H1 (cell line): ENCODE data around the gene VWF. TPM values are rescaled to one million over a fixed set of nuclear protein-coding genes. Genes with fewer than 3 reads are reported as not detected.
A peak's percentile ranks its signal among the peaks of the same experiment; 100 is the strongest.

Experiments
- CTCF ChIA-PET: fragments of 300-600 bp; sonication (Branson Sonifier 250); formaldehyde crosslinking; loops from one replicate; lab custom pipeline; 2021; ENCODE audit not compliant: partially characterized antibody; lab: Charles Lee
- POLR2A ChIA-PET: fragments of 300-600 bp; sonication (Branson Sonifier 250); formaldehyde crosslinking; loops from one replicate; lab custom pipeline; 2021; ENCODE audit warnings: inconsistent platforms; ENCODE audit not compliant: partially characterized antibody; lab: Charles Lee
- DNase-seq, 2 experiments: peaks; one replicate each; pipeline versions ENCODE4 v3.0.0 to v3.0.0-alpha.2; 2010 to 2022; ENCODE audit warnings: low spot score in 2 of 2, low read depth in 1 of 2, mixed read lengths in 1 of 2
- FAIRE-seq: peaks from 2 replicates; lab custom pipeline; 2011; peaks lifted over from hg19 to GRCh38; lab: Jason Lieb, UNC
- H2AFZ ChIP-seq: 2 replicates; pipeline ENCODE4 v1.8.1; 2012; ENCODE audit warnings: low read length, inconsistent platforms
- H2AK5ac ChIP-seq: 2 replicates; pipeline ENCODE4 v1.6.1; 2013; ENCODE audit warnings: low read depth, low read length
- H2BK120ac ChIP-seq: replicated peaks from 2 replicates; pipeline ENCODE3; 2013; ENCODE audit warnings: low read depth, low read length, inconsistent platforms
- H2BK12ac ChIP-seq: 2 replicates; pipeline ENCODE4 v1.6.1; 2013; ENCODE audit warnings: low read depth, low read length
- H2BK15ac ChIP-seq: 2 replicates; pipeline ENCODE4 v1.6.1; 2013; ENCODE audit warnings: low read length
- H2BK20ac ChIP-seq: 2 replicates; pipeline ENCODE4 v1.6.1; 2013; ENCODE audit warnings: low read length
- H2BK5ac ChIP-seq: 2 replicates; pipeline ENCODE4 v1.6.1; 2013; ENCODE audit warnings: low read depth, low read length
- H3K14ac ChIP-seq: 2 replicates; pipeline ENCODE4 v1.6.1; 2013; ENCODE audit warnings: inconsistent platforms; ENCODE audit not compliant: insufficient read length
- H3K18ac ChIP-seq: 2 replicates; pipeline ENCODE4 v1.6.1; 2013; ENCODE audit warnings: low read length; ENCODE audit errors: extremely low read depth
- H3K23ac ChIP-seq: 2 replicates; pipeline ENCODE4 v1.6.1; 2013; ENCODE audit warnings: inconsistent platforms; ENCODE audit not compliant: insufficient read length
- H3K23me2 ChIP-seq: 2 replicates; pipeline ENCODE4 v1.6.1; 2013; ENCODE audit warnings: low read depth, low read length
- H3K27ac ChIP-seq: 2 replicates; pipeline ENCODE4 v1.6.1; 2011; ENCODE audit warnings: low read depth, low read length, inconsistent platforms
- H3K27me3 ChIP-seq, 4 experiments: replicated peaks in 1 of 4; 1 replicate in 1 of 4; 2 replicates in 3 of 4; pipeline versions ENCODE4 v1.6.1 to v1.8.1; 2011 to 2013; ENCODE audit warnings: low read length in 3 of 4, mild to moderate bottlenecking in 3 of 4, inconsistent platforms in 2 of 4, mixed read lengths in 2 of 4, moderate library complexity in 1 of 4; ENCODE audit not compliant: control insufficient read depth in 3 of 4, insufficient read depth in 3 of 4; ENCODE audit errors: extremely low read depth in 1 of 4
- H3K36me3 ChIP-seq, 4 experiments: 2 replicates each; pipeline versions ENCODE4 v1.6.1 to v1.8.1; 2011 to 2013; ENCODE audit warnings: mild to moderate bottlenecking in 4 of 4, low read length in 3 of 4, moderate library complexity in 2 of 4, control low read depth in 1 of 4, inconsistent platforms in 1 of 4; ENCODE audit not compliant: insufficient read depth in 4 of 4, control insufficient read depth in 2 of 4
- H3K4ac ChIP-seq: replicated peaks from 2 replicates; pipeline ENCODE3; 2013; ENCODE audit warnings: low read length, low read depth, mixed read lengths, inconsistent platforms; ENCODE audit not compliant: insufficient read length
- H3K4me1 ChIP-seq, 4 experiments: replicated peaks in 1 of 4; 1 replicate in 1 of 4; 2 replicates in 3 of 4; pipeline versions ENCODE4 v1.6.1 to v1.8.1; 2011 to 2013; ENCODE audit warnings: low read length in 3 of 4, inconsistent platforms in 2 of 4, mixed read lengths in 1 of 4; ENCODE audit not compliant: insufficient read depth in 4 of 4, control insufficient read depth in 3 of 4
- H3K4me2 ChIP-seq, 2 experiments: 2 replicates each; pipeline versions ENCODE4 v1.6.1 to v1.8.1; 2011 to 2013; ENCODE audit warnings: low read depth in 2 of 2, low read length in 2 of 2, control low read depth in 1 of 2, inconsistent platforms in 1 of 2, mild to moderate bottlenecking in 1 of 2; ENCODE audit not compliant: insufficient read depth in 1 of 2
- H3K4me3 ChIP-seq, 4 experiments: fragments of 200-600, 300-600 bp in 1 of 4; sonication (generic), shearing (Covaris generic), sonication (Bioruptor Twin) in 1 of 4; 2 replicates each; pipeline versions ENCODE4 v1.5.1 to v1.8.1; 2011 to 2016; ENCODE audit warnings: low read length in 4 of 4, low read depth in 3 of 4, control low read depth in 2 of 4, inconsistent platforms in 2 of 4, mild to moderate bottlenecking in 2 of 4, mixed read lengths in 1 of 4, moderate library complexity in 1 of 4; ENCODE audit not compliant: insufficient read depth in 2 of 4; ENCODE audit errors: extremely low read depth in 1 of 4
- H3K56ac ChIP-seq: replicated peaks from 2 replicates; pipeline ENCODE3; 2013; ENCODE audit warnings: low read depth, mild to moderate bottlenecking, mixed read lengths, low read length, inconsistent platforms; ENCODE audit not compliant: insufficient read length
- H3K79me1 ChIP-seq: 2 replicates; pipeline ENCODE4 v1.6.1; 2013; ENCODE audit warnings: low read depth, low read length, control low read depth
- H3K79me2 ChIP-seq, 2 experiments: 2 replicates each; pipeline versions ENCODE4 v1.6.1 to v1.8.1; 2012 to 2013; ENCODE audit warnings: low read length in 2 of 2, mild to moderate bottlenecking in 2 of 2, inconsistent platforms in 1 of 2; ENCODE audit not compliant: insufficient read depth in 2 of 2, control insufficient read depth in 1 of 2
- H3K9ac ChIP-seq, 4 experiments: replicated peaks in 1 of 4; 1 replicate in 1 of 4; 2 replicates in 3 of 4; pipeline versions ENCODE4 v1.6.1 to v1.8.1; 2011 to 2013; ENCODE audit warnings: low read depth in 3 of 4, low read length in 3 of 4, control low read depth in 2 of 4, mild to moderate bottlenecking in 2 of 4, moderate library complexity in 2 of 4, inconsistent platforms in 1 of 4; ENCODE audit errors: extremely low read depth in 1 of 4
- H3K9me3 ChIP-seq, 2 experiments: 2 replicates each; pipeline versions ENCODE4 v1.6.1 to v1.8.1; 2012 to 2013; ENCODE audit warnings: mild to moderate bottlenecking in 2 of 2, moderate library complexity in 2 of 2, control low read depth in 1 of 2, inconsistent platforms in 1 of 2, low read depth in 1 of 2, low read length in 1 of 2, mixed read lengths in 1 of 2; ENCODE audit not compliant: insufficient read depth in 2 of 2
- H4K20me1 ChIP-seq, 2 experiments: replicated peaks in 1 of 2; 2 replicates each; pipeline versions ENCODE3 to v1.8.1; 2011 to 2013; ENCODE audit warnings: inconsistent platforms in 2 of 2, low read length in 2 of 2, mild to moderate bottlenecking in 1 of 2; ENCODE audit not compliant: insufficient read depth in 2 of 2, control insufficient read depth in 1 of 2
- H4K5ac ChIP-seq: 2 replicates; pipeline ENCODE4 v1.6.1; 2013; ENCODE audit warnings: low read length, low read depth, mixed read lengths, inconsistent platforms; ENCODE audit not compliant: insufficient read length
- H4K8ac ChIP-seq: 2 replicates; pipeline ENCODE4 v1.8.0; 2013; ENCODE audit warnings: mild to moderate bottlenecking, moderate library complexity, low read length, inconsistent platforms; ENCODE audit not compliant: insufficient read depth; ENCODE audit errors: extremely low read depth
- H4K91ac ChIP-seq: replicated peaks from 2 replicates; pipeline ENCODE3; 2013; ENCODE audit warnings: low read length, mixed read lengths, inconsistent platforms; ENCODE audit not compliant: insufficient read length
- JUND ChIP-seq: IDR thresholded peaks from 2 replicates; pipeline ENCODE4 v1.6.1; 2011; ENCODE audit warnings: mild to moderate bottlenecking, improper control_type of control experiment, low read length
- TCF12 ChIP-seq: IDR thresholded peaks from 2 replicates; pipeline ENCODE4 v1.6.1; 2011; ENCODE audit warnings: low read depth, mild to moderate bottlenecking, low read length
- WGBS, 2 experiments: shearing (Covaris generic) in 1 of 2; methylation state at CpG; one replicate each; pipeline versions ENCODE4 v1.1.6 to v1.1.7; 2013 to 2015; ENCODE audit warnings: low lambda C conversion rate in 2 of 2, mixed read lengths in 2 of 2, inconsistent platforms in 1 of 2, low coverage in 1 of 2, missing lambda C conversion rate in 1 of 2; ENCODE audit not compliant: insufficient replicate concordance in 2 of 2, insufficient coverage in 1 of 2, insufficient read length in 1 of 2; ENCODE audit errors: extremely low coverage in 1 of 2, missing lambda C conversion rate in 1 of 2; 5-methylcytosine and 5-hydroxymethylcytosine counted together
- polyA plus RNA-seq, 7 experiments: library from polyadenylated mRNA; depleted of rRNA in 3 of 7; stranded (reverse) in 5 of 7; unstranded in 2 of 7; fragments of >200 nt in 5 of 7; fragments of 200-250 nt in 2 of 7; gene quantifications; 1 replicate in 5 of 7; 2 replicates in 1 of 7; 4 replicates in 1 of 7; pipeline versions ENCODE4 v1.2.1 to v1.2.3, GENCODE V29; 2011 to 2013; ENCODE audit warnings: missing spikeins in 2 of 7, mixed read lengths in 2 of 7
- total RNA-seq: library from RNA; stranded (reverse); fragmentation: NEBNext Ultra II Directional; extraction: Animal tissue kit (Norgen Biotek cat#: 25700); gene quantifications from 2 replicates; pipeline ENCODE4 v1.2.1, GENCODE V29; 2021
- TF ChIP-seq, protein P1 (sequence below): IDR thresholded peaks from 2 replicates; pipeline ENCODE4 v1.6.1; 2011; ENCODE audit warnings: low read depth, mild to moderate bottlenecking, low read length; ENCODE audit not compliant: insufficient read depth

The VWF gene
- total and polyA plus RNA-seq, 2 of the 8 experiments (the other 6 are each of a cell fraction or from before 2014, with no cell fraction given), result 0.39 to 0.60 TPM

DNA sequence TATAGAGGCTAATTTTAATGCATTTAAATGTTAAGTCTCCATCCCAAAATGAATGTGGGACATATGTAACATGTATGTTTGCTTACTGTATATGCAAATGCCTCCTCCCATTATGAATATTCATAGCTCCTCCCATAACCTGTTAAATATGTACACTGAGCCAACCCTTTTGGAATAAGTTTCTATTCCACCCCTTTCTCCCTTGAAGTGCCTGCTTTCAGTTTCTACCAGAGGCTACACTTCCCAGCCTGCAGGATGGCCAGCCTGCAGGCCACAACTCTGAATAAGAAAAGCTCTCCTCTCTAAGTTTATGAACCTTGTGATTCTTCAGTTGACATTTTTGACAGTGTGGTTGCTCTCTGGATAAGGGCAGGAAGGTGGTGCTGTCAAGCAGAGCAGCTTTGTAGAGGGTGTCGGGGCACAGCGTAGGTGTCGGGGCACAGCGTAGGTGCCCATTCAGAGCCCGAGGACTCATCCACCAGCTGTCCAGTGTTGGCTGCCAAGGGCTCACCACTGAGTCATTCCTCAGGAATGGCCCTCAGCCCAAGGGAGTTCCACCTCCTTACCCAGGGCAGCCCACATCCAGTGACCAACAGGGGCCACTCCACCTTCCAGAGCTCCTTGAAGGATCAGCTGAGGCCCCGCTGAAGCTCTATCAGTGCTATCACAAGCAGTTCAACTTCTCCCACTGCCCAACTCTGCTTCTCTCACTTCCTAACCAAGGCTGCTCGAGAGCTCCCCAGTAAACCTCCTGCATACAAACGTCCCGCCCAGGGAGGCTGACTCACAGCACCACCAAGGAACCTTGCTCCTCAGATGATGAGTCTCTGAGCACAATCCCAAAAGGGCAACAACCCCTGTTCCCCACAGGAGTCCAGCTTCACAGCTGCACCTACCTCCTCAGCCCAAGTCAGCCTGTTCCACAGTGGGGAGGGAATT is 31.4 kb downstream of the VWF start:
- H3K9ac ChIP-seq, result no peak overlapping the region
- H2AK5ac ChIP-seq, result peak overlapping the region; percentile 88; the same call in 1 of the 2 replicates
- H4K91ac ChIP-seq, result no peak overlapping the region
- H2BK120ac ChIP-seq, result no peak overlapping the region
- H3K18ac ChIP-seq, result no peak overlapping the region
- peak overlapping the region; percentile 68; the same call in 1 of the 2 replicates for H2BK12ac ChIP-seq
- no peak overlapping the region; the same call in 1 of the 2 replicates for H2BK20ac ChIP-seq
- no peak overlapping the region for H3K23ac ChIP-seq
- H3K36me3 ChIP-seq, result no peaks in the 10 kb centered on the region
- 0 out of 2 replicates have a peak overlapping the region, but pooled peaks have one; percentile 16 for H2AFZ ChIP-seq
- no peaks in the 10 kb centered on the region for H4K20me1 ChIP-seq
- H2BK5ac ChIP-seq, result peak overlapping the region; percentile 7; the same call in 1 of the 2 replicates
- TF ChIP-seq JUND (peak; percentile 36; the same call in 1 of the 2 replicates), TCF12 (no peak)
- TF ChIP-seq, protein P1, sequence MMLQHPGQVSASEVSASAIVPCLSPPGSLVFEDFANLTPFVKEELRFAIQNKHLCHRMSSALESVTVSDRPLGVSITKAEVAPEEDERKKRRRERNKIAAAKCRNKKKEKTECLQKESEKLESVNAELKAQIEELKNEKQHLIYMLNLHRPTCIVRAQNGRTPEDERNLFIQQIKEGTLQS, result no peak
- H3K27me3 ChIP-seq, result peaks cover 0 to 3% (median 0%) of the 10 kb centered on the region in 4 experiments; a peak in 1 of 7 replicates
- no peak for FAIRE-seq
- H4K8ac ChIP-seq, result peak overlapping the region; percentile 83
- WGBS, 2 experiments, result 88% methylated on average over 9 of the region's 9 CpGs; no CpG with 5 or more reads in 1 of the 2 experiments
- no peaks in the 10 kb centered on the region; the same call in 1 of the 2 replicates for H3K79me1 ChIP-seq
- H4K5ac ChIP-seq, result no peak overlapping the region
- ChIA-PET POLR2A (interaction anchor here (2.6 kb wide), 1 partner anchor 9 kb away, joined by 11 read pairs; no protein-coding TSS in a partner anchor), CTCF (interaction anchor here (0.6 to 1.9 kb wide), 7 partner anchors 9 to 200 kb away, joined by 3 to 9 read pairs (median 3); no protein-coding TSS in a partner anchor)
- H3K4me3 ChIP-seq, result no peak overlapping the region
- no peaks in the 10 kb centered on the region for H3K79me2 ChIP-seq
- no peak overlapping the region for H3K27ac ChIP-seq
- H2BK15ac ChIP-seq, result no peak overlapping the region
- peaks cover 0 to 8% (median 2%) of the 10 kb centered on the region in 4 experiments; a peak in 4 of 7 replicates for H3K4me1 ChIP-seq
- H3K14ac ChIP-seq, result no peak overlapping the region
- H3K23me2 ChIP-seq, result peaks cover 2% of the 10 kb centered on the region; the same call in 1 of the 2 replicates
- peaks cover 0 to 2% of the 10 kb centered on the region in 2 experiments; a peak in 1 of 4 replicates for H3K9me3 ChIP-seq
- no peak for DNase-seq
- H3K4me2 ChIP-seq, result no peak overlapping the region
- no peak overlapping the region for H3K4ac ChIP-seq
- H3K56ac ChIP-seq, result no peak overlapping the region
